GM12865 (cell line): ENCODE measurements around the gene ERP44.

ENCODE experiments used
- DNase-seq: peaks from one replicate; pipeline ENCODE4 v3.0.0; 2010; ENCODE audit warnings: low read depth
- H3K4me3 ChIP-seq: 2 replicates; pipeline ENCODE4 v1.5.1; 2011; ENCODE audit warnings: mild to moderate bottlenecking, low read depth, low read length, control low read depth
- CTCF ChIP-seq: IDR thresholded peaks from 2 replicates; pipeline ENCODE4 v1.5.1; 2011; ENCODE audit warnings: low read length, control low read depth, low read depth, inconsistent platforms; ENCODE audit not compliant: insufficient read depth; ENCODE audit errors: missing control alignments

Gene ERP44

GRCh38 chr9:99978221-99978620 is 120.6 kb downstream of the ERP44 start:
- H3K4me3 ChIP-seq: no peak overlapping the region
- no peak for TF ChIP-seq CTCF
- DNase-seq: no peak

- TF ChIP-seq CTCF: no peak
- no peak for DNase-seq
- H3K4me3 ChIP-seq: no peak overlapping the region
Measured at GRCh38 chr9:99977033-99977792, 121.6 kb downstream of the ERP44 start.

- H3K4me3 ChIP-seq: no peak overlapping the region
- TF ChIP-seq CTCF: no peak
- no peak for DNase-seq
Measured at GRCh38 chr9:99973455-99973854, 125.3 kb downstream of the ERP44 start.

- no peak for DNase-seq
- TF ChIP-seq CTCF: no peak
- no peak overlapping the region for H3K4me3 ChIP-seq
Measured at GRCh38 chr9:99971410-99971809, 127.4 kb downstream of the ERP44 start.

- TF ChIP-seq CTCF: no peak
- DNase-seq: no peak
- no peak overlapping the region for H3K4me3 ChIP-seq
Measured at GRCh38 chr9:99970481-99970880, 128.3 kb downstream of the ERP44 start.

- DNase-seq: no peak
- no peak for TF ChIP-seq CTCF
- H3K4me3 ChIP-seq: no peak overlapping the region
Measured at GRCh38 chr9:99967457-99967856, 131.3 kb downstream of the ERP44 start.

GRCh38 chr9:99966716-99967115 is 132.1 kb downstream of the ERP44 start:
- no peak for DNase-seq
- no peak for TF ChIP-seq CTCF
- no peak overlapping the region for H3K4me3 ChIP-seq
